Esophagus (tissue), 2 donors: Measurements from ENCODE around the gene SLC39A11. TPM values are rescaled to one million over a fixed set of nuclear protein-coding genes. Genes with fewer than 3 reads are reported as not detected.

Source experiments
- H3K27ac ChIP-seq, 2 donors: one replicate each; pipeline ENCODE4 v1.5.1; 2013; ENCODE audit warnings: low read depth in 2 of 2, mild to moderate bottlenecking in 2 of 2, inconsistent platforms in 1 of 2, low read length in 1 of 2, moderate library complexity in 1 of 2
- H3K27me3 ChIP-seq, 2 donors: one replicate each; pipeline ENCODE4 v1.6.1; 2013; ENCODE audit warnings: low read length in 2 of 2, control low read depth in 1 of 2, mild to moderate bottlenecking in 1 of 2; ENCODE audit not compliant: insufficient read depth in 2 of 2, control insufficient read depth in 1 of 2
- H3K36me3 ChIP-seq, 2 donors: one replicate each; pipeline ENCODE4 v1.6.1; 2013; ENCODE audit warnings: low read length in 1 of 2; ENCODE audit not compliant: control insufficient read depth in 2 of 2, insufficient read depth in 2 of 2
- H3K4me1 ChIP-seq, 2 donors: one replicate each; pipeline ENCODE4 v1.6.1; 2013; ENCODE audit warnings: low read length in 1 of 2; ENCODE audit not compliant: control insufficient read depth in 2 of 2, insufficient read depth in 2 of 2
- H3K4me3 ChIP-seq, 2 donors: one replicate each; pipeline ENCODE4 v1.5.1; 2013; ENCODE audit warnings: low read length in 2 of 2, mild to moderate bottlenecking in 2 of 2, low read depth in 1 of 2, moderate library complexity in 1 of 2
- H3K9me3 ChIP-seq, 2 donors: one replicate each; pipeline ENCODE4 v1.6.1; 2013; ENCODE audit warnings: mild to moderate bottlenecking in 2 of 2, low read depth in 1 of 2, low read length in 1 of 2, moderate library complexity in 1 of 2; ENCODE audit not compliant: control insufficient read depth in 2 of 2, insufficient read depth in 1 of 2
- WGBS, 2 donors: extraction: QIAGEN DNeasy Blood & Tissue Kit; methylation state at CpG; one replicate each; pipeline ENCODE4 v1.1.7; 2013; 5-methylcytosine and 5-hydroxymethylcytosine counted together
- polyA plus RNA-seq, 2 donors: library from polyadenylated mRNA; stranded (reverse); fragments of 200-250 nt; gene quantifications; one replicate each; pipeline ENCODE4 v1.2.3, GENCODE V29; 2013
- donor health status: healthy with polysubstance abuse.
- donor health status: Bipolar disorder and iron deficiency.

Gene SLC39A11
- polyA plus RNA-seq, 2 donors: 10.6 to 11.7 TPM

DNA sequence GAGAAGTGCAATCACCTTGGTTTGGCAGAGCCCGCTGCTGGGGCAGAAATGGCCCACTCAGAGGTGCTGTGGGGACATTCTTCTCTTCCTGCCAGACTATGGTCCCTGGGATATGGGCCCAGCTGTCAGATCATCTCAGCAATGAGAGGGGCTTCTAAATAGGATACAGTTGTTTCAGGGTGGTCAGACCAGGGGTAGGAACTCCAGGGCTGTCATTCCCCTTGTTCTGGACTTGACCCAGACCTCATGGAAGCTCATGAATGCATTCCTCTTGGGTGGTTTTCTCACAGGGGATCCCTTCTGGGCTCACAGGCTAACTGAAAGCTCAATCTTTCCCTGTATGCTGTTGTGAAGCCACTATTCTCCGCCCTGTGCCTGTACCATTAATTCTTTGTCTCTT lies 347.2 kb downstream of the SLC39A11 start:
- WGBS, 2 donors: 99 to 100% methylated on average over 2 of the region's 2 CpGs
- H3K27ac ChIP-seq: no peak overlapping the region
- H3K4me3 ChIP-seq: no peak overlapping the region
- H3K27me3 ChIP-seq: no peaks in the 10 kb centered on the region
- H3K9me3 ChIP-seq: no peaks in the 10 kb centered on the region
- no peaks in the 10 kb centered on the region for H3K4me1 ChIP-seq
- peaks cover 0 to 3% of the 10 kb centered on the region in 2 donors for H3K36me3 ChIP-seq

DNA sequence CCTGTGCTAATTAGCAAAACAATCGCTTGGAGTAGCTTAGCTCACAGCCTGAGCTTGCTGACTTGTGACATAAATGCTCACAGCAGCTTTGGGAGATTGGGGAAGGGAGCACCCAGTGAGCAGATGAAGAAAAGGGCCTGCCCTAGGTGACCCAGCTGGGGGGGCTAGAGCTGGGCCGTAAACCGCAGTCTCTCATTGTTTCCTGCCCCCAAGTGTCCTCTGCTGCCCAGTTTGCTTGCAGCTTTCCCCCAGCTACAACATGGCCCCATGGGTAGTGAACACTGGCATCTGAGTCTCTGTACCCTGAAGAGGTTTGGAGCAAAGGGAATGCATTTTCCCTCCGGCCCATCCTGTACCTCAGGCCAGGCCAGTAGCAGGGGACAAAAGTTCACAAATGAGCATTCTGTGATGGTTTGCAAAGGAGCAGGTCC lies 349.4 kb downstream of the SLC39A11 start:
- Histone ChIP-seq H3K9me3 (no peaks in the 10 kb centered on the region), H3K4me1 (no peaks in the 10 kb centered on the region), H3K4me3 (no peak overlapping the region), H3K27ac (no peak overlapping the region), H3K36me3 (peaks cover 3% of the 10 kb centered on the region in 2 donors), H3K27me3 (no peaks in the 10 kb centered on the region)
- 85 to 95% methylated on average over 4 of the region's 4 CpGs for WGBS, 2 donors

DNA sequence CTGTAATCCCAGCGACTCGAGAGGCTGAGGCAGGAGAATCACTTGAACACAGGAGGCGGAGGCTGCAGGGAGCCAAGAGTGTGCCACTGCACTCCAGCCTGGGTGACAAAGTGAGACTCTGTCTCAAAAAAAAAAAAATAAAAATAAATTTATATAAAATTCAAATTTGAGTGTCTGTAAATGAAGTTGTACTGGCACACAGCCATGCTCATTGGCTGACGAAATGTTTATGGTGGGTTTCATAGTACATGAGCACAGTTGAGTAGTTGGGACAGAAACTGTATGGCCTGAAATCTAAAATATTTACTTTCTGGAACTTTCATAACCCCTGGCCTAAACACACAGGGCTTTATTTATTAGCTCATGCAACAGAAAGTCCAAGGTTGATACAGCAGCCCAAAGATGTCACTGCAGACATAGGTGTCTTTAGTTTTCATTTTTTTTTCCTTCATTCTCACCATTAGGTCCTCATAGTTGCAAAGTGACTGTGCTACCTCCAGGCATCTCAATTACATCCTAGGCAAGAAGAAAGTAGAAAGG lies 355.3 kb downstream of the SLC39A11 start:
- Histone ChIP-seq H3K4me1 (no peaks in the 10 kb centered on the region), H3K27ac (no peak overlapping the region), H3K4me3 (no peak overlapping the region), H3K9me3 (no peaks in the 10 kb centered on the region), H3K36me3 (peaks cover 0 to 10% of the 10 kb centered on the region in 2 donors), H3K27me3 (no peaks in the 10 kb centered on the region)
- 94 to 97% methylated on average over 4 of the region's 4 CpGs for WGBS, 2 donors

DNA sequence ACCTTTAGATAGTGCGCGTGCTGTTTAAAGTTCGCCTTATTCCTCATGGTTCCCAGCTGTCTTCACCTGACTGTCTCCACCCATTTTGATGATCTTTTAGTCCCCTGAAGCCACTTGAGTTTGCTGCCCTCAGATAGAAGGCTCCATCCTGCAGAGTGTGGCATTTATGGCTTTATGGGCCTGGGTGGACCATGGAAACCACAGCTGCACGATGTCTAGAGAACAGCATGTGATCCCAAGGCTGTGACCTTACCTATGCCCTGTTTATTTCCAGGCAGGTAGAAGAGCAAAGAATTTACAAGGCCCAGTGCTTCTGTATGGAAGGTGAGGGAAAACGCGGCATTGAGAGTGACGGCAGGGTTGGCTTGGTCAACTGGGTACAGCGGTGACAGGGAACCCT lies 356.9 kb downstream of the SLC39A11 start:
- Histone ChIP-seq H3K36me3 (peaks cover 0 to 10% of the 10 kb centered on the region in 2 donors), H3K9me3 (no peaks in the 10 kb centered on the region), H3K27me3 (no peaks in the 10 kb centered on the region), H3K4me3 (no peak overlapping the region), H3K27ac (no peak overlapping the region), H3K4me1 (no peaks in the 10 kb centered on the region)
- 94 to 95% methylated on average over 8 of the region's 8 CpGs for WGBS, 2 donors

DNA sequence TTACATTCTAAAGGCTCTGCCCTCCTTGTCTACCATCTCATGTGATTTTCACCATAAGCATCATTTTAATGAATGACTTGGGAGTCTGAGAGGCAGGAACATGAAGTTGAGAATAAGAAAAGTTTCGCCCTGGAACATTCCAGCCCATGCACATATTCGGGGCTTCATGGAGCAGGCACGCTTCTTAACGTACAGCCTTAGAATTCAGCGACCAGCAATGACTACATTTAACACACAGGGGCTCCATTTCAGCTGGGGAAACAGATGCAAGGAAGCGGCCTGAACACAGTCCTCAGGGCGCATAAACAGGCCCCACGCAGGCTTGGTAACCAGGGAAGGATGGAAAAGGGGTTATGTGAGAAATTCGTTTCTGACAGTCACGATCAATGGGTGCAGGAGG lies 357.4 kb downstream of the SLC39A11 start:
- Histone ChIP-seq H3K36me3 (peaks cover 0 to 10% of the 10 kb centered on the region in 2 donors), H3K27me3 (no peaks in the 10 kb centered on the region), H3K9me3 (no peaks in the 10 kb centered on the region), H3K4me3 (no peak overlapping the region), H3K4me1 (no peaks in the 10 kb centered on the region), H3K27ac (no peak overlapping the region)
- WGBS, 2 donors: 95% methylated on average over 10 of the region's 10 CpGs

DNA sequence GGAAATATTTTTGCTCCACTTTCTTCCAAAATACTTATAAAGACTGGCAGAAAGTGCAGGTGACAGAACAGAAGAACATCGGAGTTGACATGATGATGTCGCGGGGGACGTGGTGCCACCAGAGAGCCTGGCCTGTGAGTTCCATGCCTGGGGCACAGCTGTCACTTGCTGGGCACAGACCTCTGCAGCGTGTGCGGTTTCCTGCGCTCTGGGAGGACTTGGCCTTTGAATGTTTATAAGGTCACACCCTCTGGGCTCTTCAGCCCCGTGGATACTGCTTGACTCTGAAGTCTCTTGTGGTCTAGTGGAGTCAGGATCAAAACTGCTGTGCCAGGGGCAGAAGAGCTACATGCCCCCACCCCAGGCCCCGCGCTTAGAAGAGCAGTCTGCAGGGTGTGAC lies 357.9 kb downstream of the SLC39A11 start:
- H3K4me1 ChIP-seq: no peaks in the 10 kb centered on the region
- H3K4me3 ChIP-seq: no peak overlapping the region
- 87 to 88% methylated on average over 10 of the region's 10 CpGs for WGBS, 2 donors
- no peaks in the 10 kb centered on the region for H3K9me3 ChIP-seq
- H3K27ac ChIP-seq: no peak overlapping the region
- no peaks in the 10 kb centered on the region for H3K27me3 ChIP-seq
- peaks cover 0 to 10% of the 10 kb centered on the region in 2 donors for H3K36me3 ChIP-seq

DNA sequence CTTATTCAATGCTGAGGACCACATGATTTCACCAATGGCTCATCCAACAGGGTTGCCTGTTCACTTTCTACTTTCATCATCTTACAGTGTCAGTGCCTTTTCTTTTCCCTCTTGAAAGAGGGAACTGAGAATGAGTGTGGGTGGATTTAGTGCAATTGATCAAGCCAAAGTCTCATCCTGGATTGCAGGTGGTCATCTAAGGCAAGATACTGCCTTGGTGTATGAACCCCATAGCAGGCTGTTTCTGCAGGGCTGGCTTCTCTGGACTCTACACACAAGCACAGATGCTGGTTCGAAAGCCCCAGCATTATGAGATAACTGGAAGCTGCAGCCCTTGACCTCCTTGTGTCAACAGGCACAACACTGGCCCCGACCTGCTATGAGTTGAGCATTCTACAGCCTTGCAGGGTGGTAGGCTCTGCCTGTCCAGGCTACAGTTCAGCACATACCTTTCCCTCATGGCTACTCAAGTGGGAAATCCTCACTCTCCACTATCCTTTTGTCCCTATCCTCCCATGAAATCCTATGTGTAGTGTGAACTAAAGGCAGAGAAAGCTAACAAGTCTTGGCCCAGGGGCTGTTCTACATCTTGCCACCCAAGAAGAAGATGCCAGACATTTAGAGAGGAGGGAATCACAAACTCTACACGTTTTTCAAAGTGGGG lies 358.7 kb downstream of the SLC39A11 start:
- 58 to 69% methylated on average over 3 of the region's 3 CpGs for WGBS, 2 donors
- Histone ChIP-seq H3K9me3 (no peaks in the 10 kb centered on the region), H3K27ac (no peak overlapping the region)

DNA sequence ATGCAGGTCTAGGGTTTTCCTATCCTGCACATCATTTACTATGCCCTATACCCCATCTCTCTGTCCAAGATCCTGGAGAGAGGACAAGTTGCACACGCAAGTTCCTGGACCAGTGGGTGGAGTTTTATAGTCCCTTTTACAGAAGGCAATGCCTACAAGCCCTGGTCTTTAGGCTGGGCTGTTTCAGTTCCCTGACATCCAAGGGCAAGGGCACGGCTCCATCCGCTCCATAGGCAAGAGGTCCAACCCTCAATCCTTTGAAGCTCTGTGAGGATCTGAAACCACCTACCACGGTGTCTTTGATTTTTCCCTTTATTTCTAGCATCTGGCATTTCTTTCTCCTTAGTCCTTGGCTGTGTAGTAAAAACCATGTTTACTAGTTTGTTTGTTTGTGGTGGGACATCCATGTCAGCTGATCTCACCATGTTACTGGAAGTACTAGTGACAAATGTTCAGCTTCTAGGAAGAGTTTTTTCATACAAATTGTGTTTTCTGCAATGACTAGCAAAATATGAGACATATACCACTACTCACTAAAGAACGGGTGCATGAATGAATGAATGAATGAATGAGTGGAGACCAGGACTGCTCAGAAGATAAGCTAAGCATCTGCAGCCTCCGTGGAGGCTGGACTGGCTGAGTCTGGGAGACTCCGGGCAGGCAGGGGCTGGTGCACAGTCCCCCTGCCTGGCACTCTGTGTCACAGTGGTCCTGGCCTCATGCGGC lies 359.4 kb downstream of the SLC39A11 start:
- Histone ChIP-seq H3K9me3 (no peaks in the 10 kb centered on the region), H3K36me3 (peaks cover 0 to 7% of the 10 kb centered on the region in 2 donors), H3K27ac (no peak overlapping the region), H3K4me3 (no peak overlapping the region), H3K4me1 (no peaks in the 10 kb centered on the region), H3K27me3 (no peaks in the 10 kb centered on the region)
- WGBS, 2 donors: 88 to 95% methylated on average over 8 of the region's 8 CpGs

More for the DNA sequence above, 358.7 kb downstream of the SLC39A11 start:
- Histone ChIP-seq H3K4me3 (no peak overlapping the region), H3K4me1 (no peaks in the 10 kb centered on the region), H3K36me3 (peaks cover 0 to 10% of the 10 kb centered on the region in 2 donors), H3K27me3 (no peaks in the 10 kb centered on the region)

DNA sequence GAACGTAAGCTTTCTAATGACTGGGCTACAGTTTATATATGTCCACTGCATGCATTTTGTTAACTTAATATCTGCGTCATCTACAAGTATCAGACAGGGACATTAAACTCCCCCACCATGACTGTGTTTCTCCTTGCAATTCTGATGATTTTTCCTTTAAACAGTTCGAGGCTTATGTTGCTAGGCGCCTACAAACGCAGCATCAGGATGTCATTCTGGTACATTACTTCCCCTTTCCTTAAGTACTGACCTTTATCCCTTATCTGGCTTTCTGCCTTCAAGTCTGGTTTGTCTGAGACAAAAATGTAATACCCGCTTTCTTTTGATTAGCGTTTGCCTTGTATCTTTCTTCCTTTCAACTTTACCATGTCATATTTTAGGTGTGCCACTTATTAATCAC lies 362.4 kb downstream of the SLC39A11 start:
- Histone ChIP-seq H3K9me3 (no peaks in the 10 kb centered on the region), H3K27me3 (no peaks in the 10 kb centered on the region), H3K4me3 (no peak overlapping the region), H3K4me1 (no peaks in the 10 kb centered on the region), H3K36me3 (peaks cover 0 to under 1% of the 10 kb centered on the region in 2 donors), H3K27ac (no peak overlapping the region)
- WGBS, 2 donors: 56 to 57% methylated on average over 7 of the region's 7 CpGs
